ENCODE results near the gene HIC1. TPM values are rescaled to one million over a fixed set of nuclear protein-coding genes. Genes with fewer than 3 reads are reported as not detected.

HIC1 gene
- total RNA-seq, 4 donors from 2014 or later: 6.8 to 40.4 (median 12.8) TPM

DNA sequence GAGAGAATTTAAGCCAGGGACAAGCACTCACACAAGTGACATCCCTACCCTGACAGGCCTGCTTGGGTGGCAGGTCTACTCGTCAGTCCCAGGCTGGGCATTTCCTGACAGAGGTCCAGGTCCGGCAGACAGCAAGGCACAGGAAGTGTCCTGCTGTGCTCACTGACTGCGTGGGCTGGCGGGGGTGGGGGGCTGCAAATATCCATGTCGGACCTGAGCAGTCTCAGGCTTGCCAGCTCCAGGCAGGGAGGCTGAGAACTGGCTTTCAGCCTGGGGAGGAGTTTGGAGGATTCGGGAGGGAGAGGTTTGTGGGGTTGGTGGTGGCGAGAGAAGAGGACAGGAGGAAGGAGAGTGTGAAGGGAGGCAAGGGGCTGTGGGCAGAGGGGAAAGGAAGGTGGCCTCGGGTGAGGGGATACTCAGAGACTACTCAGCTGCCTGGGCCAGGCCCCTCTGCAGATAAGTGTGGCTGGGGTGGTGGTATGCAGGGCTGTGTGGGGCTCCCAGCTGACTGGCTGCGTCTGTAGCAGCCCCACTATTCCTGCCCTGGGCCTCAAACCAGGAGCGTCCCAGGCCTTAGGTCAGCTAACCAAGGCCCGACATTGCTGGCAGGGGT, 7.8 kb downstream of the HIC1 start:
- no peak for TF ChIP-seq POLR2A (IDR thresholded peaks at IDR 0.05)
- TF ChIP-seq, protein P1, sequence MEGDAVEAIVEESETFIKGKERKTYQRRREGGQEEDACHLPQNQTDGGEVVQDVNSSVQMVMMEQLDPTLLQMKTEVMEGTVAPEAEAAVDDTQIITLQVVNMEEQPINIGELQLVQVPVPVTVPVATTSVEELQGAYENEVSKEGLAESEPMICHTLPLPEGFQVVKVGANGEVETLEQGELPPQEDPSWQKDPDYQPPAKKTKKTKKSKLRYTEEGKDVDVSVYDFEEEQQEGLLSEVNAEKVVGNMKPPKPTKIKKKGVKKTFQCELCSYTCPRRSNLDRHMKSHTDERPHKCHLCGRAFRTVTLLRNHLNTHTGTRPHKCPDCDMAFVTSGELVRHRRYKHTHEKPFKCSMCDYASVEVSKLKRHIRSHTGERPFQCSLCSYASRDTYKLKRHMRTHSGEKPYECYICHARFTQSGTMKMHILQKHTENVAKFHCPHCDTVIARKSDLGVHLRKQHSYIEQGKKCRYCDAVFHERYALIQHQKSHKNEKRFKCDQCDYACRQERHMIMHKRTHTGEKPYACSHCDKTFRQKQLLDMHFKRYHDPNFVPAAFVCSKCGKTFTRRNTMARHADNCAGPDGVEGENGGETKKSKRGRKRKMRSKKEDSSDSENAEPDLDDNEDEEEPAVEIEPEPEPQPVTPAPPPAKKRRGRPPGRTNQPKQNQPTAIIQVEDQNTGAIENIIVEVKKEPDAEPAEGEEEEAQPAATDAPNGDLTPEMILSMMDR (IDR thresholded peaks at IDR 0.05): no peak
- no peak for DNase-seq
- Histone ChIP-seq H3K27ac (peak overlapping the region; percentile 88 to 96 (median 94)), H3K4me3 (no peak overlapping the region), H3K9me3 (no peaks in the 10 kb centered on the region), H3K27me3 (peaks cover 0 to 5% of the 10 kb centered on the region in 2 donors), H3K4me1 (peaks cover 4 to 99% (median 43%) of the 10 kb centered on the region in 4 donors), H3K36me3 (peaks cover 0 to 12% (median 0%) of the 10 kb centered on the region in 3 donors)

DNA sequence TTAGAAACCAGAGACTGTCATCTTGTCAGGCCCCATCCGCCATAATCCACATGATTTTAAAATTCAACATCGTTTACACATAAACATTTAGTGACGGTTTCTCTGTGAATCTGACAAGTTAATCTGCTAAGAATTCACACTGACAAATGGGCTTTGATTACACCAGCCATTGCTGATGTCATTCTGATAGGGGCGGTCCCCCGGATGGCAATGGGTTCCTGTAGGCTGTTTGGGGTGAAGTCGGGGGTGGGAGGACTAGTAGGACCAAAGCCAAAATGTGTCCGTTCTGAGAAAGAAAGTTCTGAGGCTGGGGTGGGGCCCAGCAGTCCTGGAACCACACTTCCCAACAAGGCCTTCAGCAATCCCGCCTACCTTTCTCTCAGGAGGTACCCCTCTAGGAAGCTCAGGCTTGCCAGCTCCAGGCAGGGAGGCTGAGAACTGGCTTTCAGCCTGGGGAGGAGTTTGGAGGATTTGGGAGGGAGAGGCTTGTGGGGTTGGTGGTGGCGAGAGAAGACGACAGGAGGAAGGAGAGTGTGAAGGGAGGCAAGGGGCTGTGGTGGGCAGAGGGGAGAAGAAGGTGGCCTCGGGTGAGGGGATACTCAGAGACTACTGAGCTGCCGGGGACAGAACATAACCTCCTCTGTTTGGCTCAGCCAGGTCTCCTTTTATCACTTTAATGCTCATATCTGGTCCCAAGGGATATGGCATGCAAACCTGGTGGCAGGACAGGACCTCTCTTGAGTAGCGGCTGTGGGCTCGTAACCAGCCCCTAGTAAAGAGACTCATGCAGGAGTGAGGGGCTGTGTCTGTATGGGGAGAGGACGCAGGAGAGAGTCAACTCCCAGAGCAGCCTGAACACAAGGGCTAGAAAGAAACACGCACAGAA, 8.6 kb downstream of the HIC1 start:
- Histone ChIP-seq H3K4me1 (peaks cover 6 to 99% (median 39%) of the 10 kb centered on the region in 4 donors), H3K9me3 (no peaks in the 10 kb centered on the region), H3K27ac (peak overlapping the region; percentile 88 to 96 (median 94)), H3K4me3 (no peak overlapping the region), H3K27me3 (no peaks in the 10 kb centered on the region), H3K36me3 (peaks cover 0 to 12% (median 0%) of the 10 kb centered on the region in 3 donors)
- TF ChIP-seq, protein P1 (IDR thresholded peaks at IDR 0.05): no peak
- TF ChIP-seq POLR2A (IDR thresholded peaks at IDR 0.05): no peak
- peak in 2 of 3 donors; percentile 31 to 69 for DNase-seq

DNA sequence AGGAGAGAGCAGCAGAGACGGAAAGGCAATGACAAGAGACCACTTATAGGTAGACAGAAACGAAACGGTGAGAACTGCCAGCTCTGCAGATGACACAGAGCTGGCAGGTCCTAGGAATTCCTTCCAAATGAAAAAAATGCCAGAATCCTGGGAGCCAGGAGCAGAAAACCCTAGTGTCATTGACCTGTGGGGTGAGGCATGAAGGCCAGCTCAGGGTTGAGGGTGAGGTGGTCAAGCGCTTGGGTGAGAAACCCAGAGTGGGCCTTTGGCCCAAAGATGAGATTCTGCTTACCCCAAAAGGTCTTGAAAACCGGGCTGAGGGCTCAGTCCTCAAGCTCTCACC, 9.2 kb downstream of the HIC1 start:
- Histone ChIP-seq H3K36me3 (peaks cover 0 to 12% (median 0%) of the 10 kb centered on the region in 3 donors), H3K27me3 (no peaks in the 10 kb centered on the region), H3K4me3 (no peak overlapping the region), H3K9me3 (no peaks in the 10 kb centered on the region), H3K4me1 (peaks cover 3 to 99% (median 36%) of the 10 kb centered on the region in 4 donors), H3K27ac (peak overlapping the region; percentile 88 to 96 (median 94))
- DNase-seq: no peak
- TF ChIP-seq, protein P1 (IDR thresholded peaks at IDR 0.05): no peak
- TF ChIP-seq POLR2A (IDR thresholded peaks at IDR 0.05): no peak

DNA sequence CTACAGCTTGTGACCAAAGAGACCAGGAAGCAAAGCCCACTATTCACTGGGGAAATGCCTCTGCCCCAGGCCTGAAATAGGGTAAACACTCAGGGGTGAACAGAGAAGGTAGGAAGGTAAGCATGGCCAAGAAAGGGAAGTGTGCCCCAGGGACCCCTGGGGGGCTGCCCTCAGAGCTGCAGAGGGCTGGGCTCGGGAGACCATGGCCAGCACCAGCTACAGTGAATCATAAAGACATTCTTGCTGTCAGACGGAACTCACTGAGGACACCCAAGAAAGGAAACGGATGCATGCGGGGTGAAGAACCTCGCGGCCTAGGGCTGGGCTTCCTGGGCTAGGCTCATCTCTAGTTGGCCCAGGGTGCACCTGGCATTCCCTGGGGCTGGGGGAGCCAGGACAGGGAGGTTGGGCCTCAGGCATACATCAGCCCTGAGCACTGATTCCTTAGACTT, 9.6 kb downstream of the HIC1 start:
- Histone ChIP-seq H3K27ac (peak overlapping the region; percentile 88 to 96 (median 94)), H3K27me3 (no peaks in the 10 kb centered on the region), H3K36me3 (peaks cover 0 to 12% (median 0%) of the 10 kb centered on the region in 3 donors), H3K4me3 (no peak overlapping the region), H3K4me1 (peaks cover 2 to 96% (median 33%) of the 10 kb centered on the region in 4 donors), H3K9me3 (no peaks in the 10 kb centered on the region)
- DNase-seq: peak in 2 of 3 donors; percentile 51 to 77
- TF ChIP-seq, protein P1 (IDR thresholded peaks at IDR 0.05): no peak
- TF ChIP-seq POLR2A (IDR thresholded peaks at IDR 0.05): no peak

DNA sequence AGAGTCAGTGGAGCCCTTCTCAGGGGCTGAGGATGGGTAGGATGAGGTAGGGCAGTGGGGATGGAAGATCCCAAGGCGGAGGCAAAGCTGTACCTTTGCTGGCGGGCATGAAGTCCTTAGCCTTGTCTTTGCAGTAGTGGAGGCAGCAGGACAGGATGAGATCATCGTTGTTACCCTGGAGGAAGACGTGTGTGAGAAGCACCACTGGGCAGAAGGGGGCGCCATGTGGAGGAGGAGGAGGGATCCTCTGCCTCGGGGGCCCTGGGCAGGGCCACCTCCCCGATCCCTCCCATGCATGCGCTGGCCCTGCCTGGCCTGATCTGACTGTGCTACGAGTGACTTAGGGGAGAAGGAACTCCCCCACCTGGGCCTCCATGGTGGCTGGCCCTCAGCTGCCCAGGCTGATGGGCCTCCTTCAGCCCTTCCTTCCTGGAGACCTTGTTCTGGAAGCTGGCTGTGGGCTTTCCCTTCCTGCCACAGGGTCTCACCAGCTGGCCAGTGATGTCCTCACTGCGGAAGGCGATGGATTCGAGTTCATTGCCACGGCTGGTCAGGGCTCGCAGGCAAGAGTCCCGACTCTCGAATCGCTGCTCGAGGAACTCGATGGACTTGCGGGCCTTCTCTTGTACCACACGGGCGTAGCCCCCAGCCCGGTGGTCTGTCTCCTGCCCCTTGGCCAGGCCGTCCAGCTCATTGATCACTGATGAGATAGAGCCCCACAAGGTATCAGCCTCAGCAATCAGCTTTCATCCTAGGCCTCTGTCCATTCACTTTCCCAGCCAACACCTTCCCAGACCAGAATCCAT, 10.3 kb downstream of the HIC1 start:
- Histone ChIP-seq H3K27me3 (no peaks in the 10 kb centered on the region), H3K4me3 (no peak overlapping the region), H3K36me3 (peaks cover 0 to 12% (median 0%) of the 10 kb centered on the region in 3 donors), H3K9me3 (no peaks in the 10 kb centered on the region), H3K4me1 (peaks cover 2 to 89% (median 31%) of the 10 kb centered on the region in 4 donors), H3K27ac (peak overlapping the region; percentile 88 to 96 (median 94))
- DNase-seq: peak in 1 of 3 donors; percentile 68
- TF ChIP-seq POLR2A (IDR thresholded peaks at IDR 0.05): no peak
- TF ChIP-seq, protein P1 (IDR thresholded peaks at IDR 0.05): peak in 4 of 6 experiments; percentile 13 to 42 (median 39)

Measured in Peyer's patch (tissue), 4 donors.